HepG2 (cell line): ENCODE measurements around the gene PSORS1C1. TPM values are rescaled to one million over a fixed set of nuclear protein-coding genes. Genes with fewer than 3 reads are reported as not detected.

Experiments used
- ATAC-seq: fragments of 200-7000 bp; cut with Tn5 transposase; 3 replicates; pipeline ENCODE4 v1.9.1; 2020; ENCODE audit warnings: mild to moderate bottlenecking, moderate library complexity
- BruUV-seq: library from RNA; stranded (reverse); fragments of 400-500 nt; replicated peaks from 2 replicates; lab custom pipeline; 2021; lab: Mats Ljungman, UMichigan
- CTCF ChIA-PET: fragments of 300-600 bp; formaldehyde crosslinking; extraction: SDS; loops from one replicate; lab custom pipeline; 2021; ENCODE audit warnings: low total read pairs, inconsistent platforms, low intra/inter-chr PET ratio; lab: Yijun Ruan, JAX
- POLR2A ChIA-PET: fragments of 350-600 bp; sonication (Branson Sonifier 250); formaldehyde crosslinking; loops from one replicate; lab custom pipeline; 2020; ENCODE audit warnings: antibody characterized with exemption, inconsistent platforms; lab: Yijun Ruan, JAX
- DNase-seq: peaks from one replicate; pipeline ENCODE4 v3.0.0-alpha.2; 2015; ENCODE audit warnings: low spot score
- FAIRE-seq: peaks from 3 replicates; lab custom pipeline; 2011; peaks lifted over from hg19 to GRCh38; lab: Jason Lieb, UNC
- H2AFZ ChIP-seq: one replicate; pipeline ENCODE4 v1.6.1; 2011; ENCODE audit warnings: low read length, inconsistent platforms
- H3K27ac ChIP-seq: fragments of 300-600 bp; 3 replicates; pipeline ENCODE4 v1.8.0; 2011; ENCODE audit warnings: mixed run types, mild to moderate bottlenecking, mixed read lengths, low read length, inconsistent platforms; ENCODE audit not compliant: insufficient read depth; ENCODE audit errors: extremely low read length
- H3K27me3 ChIP-seq, 2 experiments: fragments of 200-600 bp in 1 of 2; 2 replicates in 1 of 2; 3 replicates in 1 of 2; pipeline versions ENCODE4 v1.6.0 to v1.8.0; 2011; ENCODE audit warnings: low read length in 2 of 2, mild to moderate bottlenecking in 2 of 2, moderate library complexity in 2 of 2, inconsistent platforms in 1 of 2; ENCODE audit not compliant: insufficient read depth in 2 of 2, control insufficient read depth in 1 of 2
- H3K36me3 ChIP-seq, 2 experiments: fragments of 200-600 bp in 1 of 2; replicated peaks in 1 of 2; 2 replicates in 1 of 2; 3 replicates in 1 of 2; pipeline versions ENCODE4 v1.5.1 to v1.8.0; 2011; ENCODE audit warnings: low read length in 2 of 2, inconsistent platforms in 1 of 2; ENCODE audit not compliant: insufficient read depth in 2 of 2, control insufficient read depth in 1 of 2
- H3K4me1 ChIP-seq: 2 replicates; pipeline ENCODE4 v1.5.1; 2012; ENCODE audit warnings: low read length, inconsistent platforms; ENCODE audit not compliant: insufficient read depth
- H3K4me2 ChIP-seq: 2 replicates; pipeline ENCODE4 v1.6.0; 2011; ENCODE audit warnings: low read depth, low read length, inconsistent platforms
- H3K4me3 ChIP-seq, 3 experiments: fragments of 200-600 bp in 1 of 3; sonication (generic), shearing (Covaris generic) in 1 of 3; replicated peaks in 1 of 3; 2 replicates each; pipeline ENCODE4 v1.5.1; 2011 to 2016; ENCODE audit warnings: low read length in 3 of 3, inconsistent platforms in 2 of 3, low read depth in 2 of 3, mild to moderate bottlenecking in 2 of 3, control low read depth in 1 of 3, mixed read lengths in 1 of 3; ENCODE audit not compliant: insufficient read depth in 1 of 3
- H3K79me2 ChIP-seq: one replicate; pipeline ENCODE4 v1.6.1; 2011; ENCODE audit warnings: low read length, inconsistent platforms; ENCODE audit not compliant: insufficient read depth
- H3K9ac ChIP-seq: 2 replicates; pipeline ENCODE4 v1.6.0; 2011; ENCODE audit warnings: mild to moderate bottlenecking, low read depth, low read length, inconsistent platforms; ENCODE audit not compliant: insufficient read depth
- H3K9me3 ChIP-seq: 2 replicates; pipeline ENCODE4 v1.5.1; 2012; ENCODE audit warnings: mild to moderate bottlenecking, low read length
- H4K20me1 ChIP-seq: 2 replicates; pipeline ENCODE4 v1.6.0; 2011; ENCODE audit warnings: inconsistent platforms, mild to moderate bottlenecking, low read length, moderate library complexity; ENCODE audit not compliant: insufficient read depth
- HNRNPLL ChIP-seq: fragments of 200-400 bp; formaldehyde crosslinking; IDR thresholded peaks from 2 replicates; pipeline ENCODE4 v1.6.1; 2017; ENCODE audit warnings: mild to moderate bottlenecking, low read depth, low read length; ENCODE audit not compliant: poor library complexity, severe bottlenecking
- KIAA2018 ChIP-seq: sonication (generic); formaldehyde crosslinking; IDR thresholded peaks from 2 replicates; pipeline ENCODE4 v1.5.0; 2020; ENCODE audit warnings: mild to moderate bottlenecking, missing genetic modification reagents, borderline replicate concordance
- SP140L ChIP-seq: sonication (generic); formaldehyde crosslinking; IDR thresholded peaks from 2 replicates; pipeline ENCODE4 v1.4.0; 2020; ENCODE audit warnings: missing genetic modification reagents, borderline replicate concordance
- ZFP62 ChIP-seq: sonication (generic); formaldehyde crosslinking; IDR thresholded peaks from 2 replicates; pipeline ENCODE4 v1.4.0; 2020; ENCODE audit warnings: missing genetic modification reagents
- ZNF605 ChIP-seq: sonication (generic); formaldehyde crosslinking; IDR thresholded peaks from 2 replicates; pipeline ENCODE4 v1.8.0; 2022; ENCODE audit warnings: mild to moderate bottlenecking, missing genetic modification reagents
- WGBS: methylation state at CpG from one replicate; pipeline ENCODE4 v1.1.6; 2017; ENCODE audit warnings: low lambda C conversion rate; 5-methylcytosine and 5-hydroxymethylcytosine counted together
- in situ Hi-C: cut with HindIII; loops from 2 replicates; pipeline ENCODE4 v1.10.0; 2017; ENCODE audit warnings: low pct_unique_long_range_greater_than_20kb; ENCODE audit not compliant: extremely low pct_ligation_motif_present
- intact Hi-C: fragments of 100-400 bp; cut with micrococcal nuclease; formaldehyde crosslinking; loops from one replicate; pipeline ENCODE4 v1.10.0; 2022; ENCODE audit not compliant: unreplicated experiment
- polyA plus RNA-seq, 8 experiments: library from polyadenylated mRNA; depleted of rRNA in 3 of 8; stranded (reverse) in 7 of 8; unstranded in 1 of 8; fragments of >200 nt; fragmentation: Illumina TruSeq in 4 of 8; extraction: Trizol in 4 of 8; gene quantifications; 2 replicates each; pipeline versions ENCODE4 v1.2.1 to v1.2.3, GENCODE V29; 2011 to 2016; ENCODE audit warnings: low read depth in 4 of 8, missing spikeins in 1 of 8, mixed read lengths in 1 of 8; ENCODE audit not compliant: insufficient read depth in 1 of 8
- total RNA-seq, 5 experiments: library from RNA; depleted of rRNA; stranded (reverse); fragments of >200 nt; fragmentation: Illumina TruSeq; extraction: Trizol; gene quantifications; 2 replicates each; pipeline ENCODE4 v1.2.3, GENCODE V29; 2016; ENCODE audit warnings: low read depth in 1 of 5

The PSORS1C1 gene
- total and polyA plus RNA-seq, 2 of the 13 experiments (the other 11 are each of a cell fraction or from before 2014, with no cell fraction given): 0.01 to 0.02 TPM

GRCh38 chr6:31186052-31186734, 71.6 kb downstream of the PSORS1C1 start (continued):
- TF ChIP-seq KIAA2018 (no peak), ZFP62 (CRISPR knock-in tag) (no peak), HNRNPLL (peak; percentile 57)

GRCh38 chr6:31187780-31188194, 73.2 kb downstream of the PSORS1C1 start:
- Histone ChIP-seq H2AFZ (no peak overlapping the region), H3K27ac (no peak overlapping the region), H3K4me3 (no peak overlapping the region), H3K27me3 (no peaks in the 10 kb centered on the region), H3K4me1 (peaks cover 36% of the 10 kb centered on the region), H3K9me3 (no peaks in the 10 kb centered on the region)
- CTCF ChIA-PET: no interaction called here
- ATAC-seq (no peak), FAIRE-seq (no peak)
- WGBS: 91% methylated on average over 5 of the region's 5 CpGs
- no TSS peak for BruUV-seq
- TF ChIP-seq ZNF605 (CRISPR knock-in tag): 0 out of 2 replicates have a peak, but pooled peaks have one; percentile 33
- no peak for TF ChIP-seq SP140L (CRISPR knock-in tag)
- TF ChIP-seq, all 625 proteins: peak for 1
- no peak for DNase-seq
- Histone ChIP-seq H3K9ac (no peak overlapping the region), H3K36me3 (0 out of 5 replicates have a peak, but pooled peaks cover 0 to 2% of the 10 kb centered on the region in 2 experiments), H3K79me2 (peaks cover 29% of the 10 kb centered on the region), H3K4me2 (no peak overlapping the region), H4K20me1 (no peaks in the 10 kb centered on the region)
- POLR2A ChIA-PET: interaction anchor here (1.6 to 1.8 kb wide), 2 partner anchors 29 to 42 kb away, joined by 3 to 5 read pairs; partner anchors contain the start of gene TCF19
- in situ Hi-C loops (no loop called here), intact Hi-C loops (no loop called here)
